Measurements from ENCODE around the gene RAB3GAP1.

GRCh38 chr2:135023886-135024485 lies 28.1 kb upstream of the RAB3GAP1 start:
- TF ChIP-seq CTCF (IDR thresholded peaks at IDR 0.05), result no peak
- TF ChIP-seq EZH2 (IDR thresholded peaks at IDR 0.05; ENCODE audit: borderline replicate concordance, insufficient read depth, low read depth, low read length, poor library complexity, severe bottlenecking), result no peak
